Central memory CD8-positive, alpha-beta T cell (primary cell): Measurements from ENCODE around the gene HPS4.

ENCODE experiments used
- ATAC-seq: fragments of 150-1000 bp; cut with Tn5 transposase; replicated peaks from 2 replicates; pipeline ENCODE4 v1.10.0; 2022; ENCODE audit warnings: mild to moderate bottlenecking, moderate FRiP score, moderate number of reproducible peaks; ENCODE audit not compliant: poor library complexity, severe bottlenecking; ENCODE audit errors: extremely low read depth
- DNase-seq, 2 donors: peaks; one replicate each; pipeline ENCODE4 v3.0.0; 2021; ENCODE audit warnings: low spot score in 2 of 2
- H3K27ac Mint-ChIP-seq: one replicate; pipeline ENCODE4 v1.8.0; 2022; ENCODE audit warnings: low read depth, mild to moderate bottlenecking, moderate library complexity, mixed read lengths
- H3K27me3 Mint-ChIP-seq: one replicate; pipeline ENCODE4 v1.8.0; 2022; ENCODE audit warnings: mixed read lengths
- H3K36me3 Mint-ChIP-seq: one replicate; pipeline ENCODE4 v1.8.0; 2022; ENCODE audit warnings: mild to moderate bottlenecking, moderate library complexity, mixed read lengths; ENCODE audit not compliant: insufficient read depth
- H3K4me1 Mint-ChIP-seq: one replicate; pipeline ENCODE4 v1.8.0; 2022; ENCODE audit warnings: mixed read lengths
- H3K4me3 Mint-ChIP-seq: one replicate; pipeline ENCODE4 v1.8.0; 2022; ENCODE audit warnings: mild to moderate bottlenecking, moderate library complexity, mixed read lengths
- H3K9me3 Mint-ChIP-seq: one replicate; pipeline ENCODE4 v1.8.0; 2022; ENCODE audit warnings: mixed read lengths

The HPS4 gene

GRCh38 chr22:26404851-26405421 is 78.6 kb downstream of the HPS4 start:
- peaks cover 46% of the 10 kb centered on the region for H3K27me3 Mint-ChIP-seq
- DNase-seq (no peak), ATAC-seq (no peak)
- H3K4me1 Mint-ChIP-seq, result no peaks in the 10 kb centered on the region
- no peak overlapping the region for H3K4me3 Mint-ChIP-seq
- H3K36me3 Mint-ChIP-seq, result no peaks in the 10 kb centered on the region
- no peak overlapping the region for H3K27ac Mint-ChIP-seq
- no peaks in the 10 kb centered on the region for H3K9me3 Mint-ChIP-seq

- Mint-ChIP-seq H3K27me3 (peaks cover 46% of the 10 kb centered on the region), H3K9me3 (no peaks in the 10 kb centered on the region), H3K36me3 (no peaks in the 10 kb centered on the region), H3K27ac (no peak overlapping the region), H3K4me1 (no peaks in the 10 kb centered on the region), H3K4me3 (no peak overlapping the region)
- DNase-seq (no peak), ATAC-seq (no peak)
Observed at GRCh38 chr22:26401726-26402125, 81.9 kb downstream of the HPS4 start.
